Panc1 (cell line): ENCODE measurements around the gene TMEM25. TPM values are rescaled to one million over a fixed set of nuclear protein-coding genes. Genes with fewer than 3 reads are reported as not detected.
A peak's percentile ranks its signal among the peaks of the same experiment; 100 is the strongest.

ENCODE experiments used
- ATAC-seq: fragments of 200-7000 bp; cut with Tn5 transposase; 2 replicates; pipeline ENCODE4 v1.9.1; 2020; ENCODE audit warnings: mild to moderate bottlenecking, moderate library complexity
- BruUV-seq: library from RNA; stranded (reverse); fragments of 400-500 nt; replicated peaks from 2 replicates; lab custom pipeline; 2021; lab: Mats Ljungman, UMichigan
- CTCF ChIA-PET: fragments of 300-600 bp; sonication (Branson Sonifier 250); formaldehyde crosslinking; loops from one replicate; lab custom pipeline; 2022; ENCODE audit warnings: antibody characterized with exemption; lab: Charles Lee
- POLR2A ChIA-PET: fragments of 300-600 bp; sonication (Branson Sonifier 250); formaldehyde crosslinking; loops from one replicate; lab custom pipeline; 2022; ENCODE audit warnings: antibody characterized with exemption; lab: Charles Lee
- DNase-seq: peaks from one replicate; pipeline ENCODE4 v3.0.0-alpha.2; 2010; ENCODE audit warnings: low read depth, low spot score
- H3K27ac ChIP-seq: 2 replicates; pipeline ENCODE4 v1.5.1; 2011; ENCODE audit warnings: mild to moderate bottlenecking, low read length, inconsistent platforms
- H3K27me3 ChIP-seq: fragments of 200-500 bp; sonication (Bioruptor generic); 2 replicates; pipeline ENCODE4 v1.6.0; 2014; ENCODE audit warnings: low read length, inconsistent platforms; ENCODE audit not compliant: control insufficient read depth, insufficient read depth
- H3K36me3 ChIP-seq: fragments of 200-500 bp; sonication (Bioruptor generic); 2 replicates; pipeline ENCODE4 v1.5.1; 2014; ENCODE audit warnings: inconsistent platforms, mild to moderate bottlenecking, low read length, moderate library complexity; ENCODE audit not compliant: control insufficient read depth, insufficient read depth
- H3K4me1 ChIP-seq: 2 replicates; pipeline ENCODE4 v1.5.1; 2011; ENCODE audit warnings: inconsistent platforms, mild to moderate bottlenecking, low read length, moderate library complexity; ENCODE audit not compliant: control insufficient read depth, insufficient read depth
- H3K4me3 ChIP-seq, 2 experiments: 2 replicates each; pipeline ENCODE4 v1.5.1; 2011 to 2012; ENCODE audit warnings: low read depth in 2 of 2, low read length in 2 of 2, mild to moderate bottlenecking in 2 of 2, inconsistent platforms in 1 of 2, moderate library complexity in 1 of 2
- H3K9me3 ChIP-seq: fragments of 200-500 bp; sonication (Bioruptor generic); 2 replicates; pipeline ENCODE4 v1.5.1; 2014; ENCODE audit warnings: low read depth, mild to moderate bottlenecking, inconsistent platforms, low read length, moderate library complexity; ENCODE audit not compliant: control insufficient read depth, insufficient read depth
- POLR2AphosphoS5 ChIP-seq: IDR thresholded peaks from 2 replicates; pipeline ENCODE4 v1.6.1; 2012; ENCODE audit warnings: mild to moderate bottlenecking, low read depth, low read length, moderate library complexity
- SIN3A ChIP-seq: IDR thresholded peaks from 2 replicates; pipeline ENCODE4 v1.6.1; 2012; ENCODE audit warnings: low read depth, mild to moderate bottlenecking, low read length, moderate library complexity, borderline replicate concordance; ENCODE audit not compliant: insufficient read depth
- TCF7L2 ChIP-seq: IDR thresholded peaks from 2 replicates; pipeline ENCODE4 v1.6.1; 2011; ENCODE audit warnings: mild to moderate bottlenecking, low read depth, low read length, inconsistent platforms
- in situ Hi-C: cut with HindIII; loops from 2 replicates; pipeline ENCODE4 v1.10.0; 2016; ENCODE audit warnings: low sequenced_read_pairs, low pct_unique_long_range_greater_than_20kb
- intact Hi-C: fragments of 100-400 bp; cut with micrococcal nuclease; formaldehyde crosslinking; loops from one replicate; pipeline ENCODE4 v1.10.0; 2022; ENCODE audit not compliant: unreplicated experiment
- total RNA-seq: library from RNA; stranded (reverse); gene quantifications from one replicate; pipeline ENCODE4 v1.2.1, GENCODE V29; 2021; ENCODE audit not compliant: unreplicated experiment
- TF ChIP-seq, protein P1 (sequence below), 2 experiments: IDR thresholded peaks; 2 replicates each; pipeline ENCODE4 v1.6.1; 2011 to 2012; ENCODE audit warnings: low read depth in 2 of 2, control low read depth in 1 of 2, low read length in 1 of 2, mild to moderate bottlenecking in 1 of 2, moderate library complexity in 1 of 2; ENCODE audit not compliant: insufficient read depth in 1 of 2
- TF ChIP-seq, protein P2 (sequence below): fragments of 450-650 bp; IDR thresholded peaks from 2 replicates; pipeline ENCODE4 v1.5.1; 2017; ENCODE audit warnings: mild to moderate bottlenecking

TMEM25 gene
- total RNA-seq, 1 experiment from 2014 or later, result 6.7 TPM

DNA sequence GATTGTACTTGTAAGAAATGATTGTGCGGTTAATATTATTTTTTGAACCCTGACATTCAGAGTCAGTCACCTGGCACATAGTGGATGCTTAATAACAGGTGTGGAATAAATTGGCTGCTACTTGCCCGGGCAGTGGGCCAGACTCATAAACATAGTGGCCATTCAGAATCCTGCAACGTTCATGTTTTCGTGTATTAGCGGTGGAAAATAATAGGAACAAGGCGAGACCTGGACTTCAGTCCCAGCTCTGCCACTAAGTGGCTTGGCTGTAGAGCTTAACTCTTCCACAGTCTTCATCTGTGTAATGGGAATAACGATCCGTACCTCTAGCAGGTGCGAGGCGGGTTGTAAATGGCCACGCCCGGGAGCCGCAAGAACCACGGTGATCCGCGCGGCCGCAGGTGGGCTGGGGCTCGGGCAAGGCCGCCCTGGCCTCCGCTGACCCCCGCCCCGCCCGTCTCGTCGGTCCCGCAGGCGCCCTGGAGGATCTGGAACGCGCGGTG, 761 bp upstream of the TMEM25 start:
- Histone ChIP-seq H3K4me1 (peaks cover 21% of the 10 kb centered on the region), H3K27me3 (no peaks in the 10 kb centered on the region), H3K27ac (peak overlapping the region; percentile 5; the same call in 1 of the 2 replicates), H3K4me3 (peak overlapping the region; percentile 62 to 67), H3K36me3 (no peaks in the 10 kb centered on the region), H3K9me3 (no peaks in the 10 kb centered on the region)
- TF ChIP-seq, protein P1, sequence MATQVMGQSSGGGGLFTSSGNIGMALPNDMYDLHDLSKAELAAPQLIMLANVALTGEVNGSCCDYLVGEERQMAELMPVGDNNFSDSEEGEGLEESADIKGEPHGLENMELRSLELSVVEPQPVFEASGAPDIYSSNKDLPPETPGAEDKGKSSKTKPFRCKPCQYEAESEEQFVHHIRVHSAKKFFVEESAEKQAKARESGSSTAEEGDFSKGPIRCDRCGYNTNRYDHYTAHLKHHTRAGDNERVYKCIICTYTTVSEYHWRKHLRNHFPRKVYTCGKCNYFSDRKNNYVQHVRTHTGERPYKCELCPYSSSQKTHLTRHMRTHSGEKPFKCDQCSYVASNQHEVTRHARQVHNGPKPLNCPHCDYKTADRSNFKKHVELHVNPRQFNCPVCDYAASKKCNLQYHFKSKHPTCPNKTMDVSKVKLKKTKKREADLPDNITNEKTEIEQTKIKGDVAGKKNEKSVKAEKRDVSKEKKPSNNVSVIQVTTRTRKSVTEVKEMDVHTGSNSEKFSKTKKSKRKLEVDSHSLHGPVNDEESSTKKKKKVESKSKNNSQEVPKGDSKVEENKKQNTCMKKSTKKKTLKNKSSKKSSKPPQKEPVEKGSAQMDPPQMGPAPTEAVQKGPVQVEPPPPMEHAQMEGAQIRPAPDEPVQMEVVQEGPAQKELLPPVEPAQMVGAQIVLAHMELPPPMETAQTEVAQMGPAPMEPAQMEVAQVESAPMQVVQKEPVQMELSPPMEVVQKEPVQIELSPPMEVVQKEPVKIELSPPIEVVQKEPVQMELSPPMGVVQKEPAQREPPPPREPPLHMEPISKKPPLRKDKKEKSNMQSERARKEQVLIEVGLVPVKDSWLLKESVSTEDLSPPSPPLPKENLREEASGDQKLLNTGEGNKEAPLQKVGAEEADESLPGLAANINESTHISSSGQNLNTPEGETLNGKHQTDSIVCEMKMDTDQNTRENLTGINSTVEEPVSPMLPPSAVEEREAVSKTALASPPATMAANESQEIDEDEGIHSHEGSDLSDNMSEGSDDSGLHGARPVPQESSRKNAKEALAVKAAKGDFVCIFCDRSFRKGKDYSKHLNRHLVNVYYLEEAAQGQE (IDR thresholded peaks at IDR 0.05; ENCODE audit: insufficient read depth in 1 of 2, low read depth in 2 of 2, low read length in 1 of 2), result no peak
- TF ChIP-seq, protein P2, sequence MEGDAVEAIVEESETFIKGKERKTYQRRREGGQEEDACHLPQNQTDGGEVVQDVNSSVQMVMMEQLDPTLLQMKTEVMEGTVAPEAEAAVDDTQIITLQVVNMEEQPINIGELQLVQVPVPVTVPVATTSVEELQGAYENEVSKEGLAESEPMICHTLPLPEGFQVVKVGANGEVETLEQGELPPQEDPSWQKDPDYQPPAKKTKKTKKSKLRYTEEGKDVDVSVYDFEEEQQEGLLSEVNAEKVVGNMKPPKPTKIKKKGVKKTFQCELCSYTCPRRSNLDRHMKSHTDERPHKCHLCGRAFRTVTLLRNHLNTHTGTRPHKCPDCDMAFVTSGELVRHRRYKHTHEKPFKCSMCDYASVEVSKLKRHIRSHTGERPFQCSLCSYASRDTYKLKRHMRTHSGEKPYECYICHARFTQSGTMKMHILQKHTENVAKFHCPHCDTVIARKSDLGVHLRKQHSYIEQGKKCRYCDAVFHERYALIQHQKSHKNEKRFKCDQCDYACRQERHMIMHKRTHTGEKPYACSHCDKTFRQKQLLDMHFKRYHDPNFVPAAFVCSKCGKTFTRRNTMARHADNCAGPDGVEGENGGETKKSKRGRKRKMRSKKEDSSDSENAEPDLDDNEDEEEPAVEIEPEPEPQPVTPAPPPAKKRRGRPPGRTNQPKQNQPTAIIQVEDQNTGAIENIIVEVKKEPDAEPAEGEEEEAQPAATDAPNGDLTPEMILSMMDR, result no peak
- no peak for TF ChIP-seq TCF7L2
- no peak for TF ChIP-seq POLR2AphosphoS5
- TF ChIP-seq SIN3A, result no peak
- in situ Hi-C loops, result no loop called here
- intact Hi-C loops, result loop anchor here (5.0 kb wide), 1 partner anchor 37 kb away; the partner anchor contains the start of gene IFT46
- BruUV-seq, result no TSS peak
- ATAC-seq (no peak; the same call in none of the 2 replicates), DNase-seq (no peak)
- ChIA-PET POLR2A (no interaction called here), CTCF (interaction anchor here (1.0 kb wide), 1 partner anchor 35 kb away, joined by 4 read pairs; no protein-coding TSS in a partner anchor)

DNA sequence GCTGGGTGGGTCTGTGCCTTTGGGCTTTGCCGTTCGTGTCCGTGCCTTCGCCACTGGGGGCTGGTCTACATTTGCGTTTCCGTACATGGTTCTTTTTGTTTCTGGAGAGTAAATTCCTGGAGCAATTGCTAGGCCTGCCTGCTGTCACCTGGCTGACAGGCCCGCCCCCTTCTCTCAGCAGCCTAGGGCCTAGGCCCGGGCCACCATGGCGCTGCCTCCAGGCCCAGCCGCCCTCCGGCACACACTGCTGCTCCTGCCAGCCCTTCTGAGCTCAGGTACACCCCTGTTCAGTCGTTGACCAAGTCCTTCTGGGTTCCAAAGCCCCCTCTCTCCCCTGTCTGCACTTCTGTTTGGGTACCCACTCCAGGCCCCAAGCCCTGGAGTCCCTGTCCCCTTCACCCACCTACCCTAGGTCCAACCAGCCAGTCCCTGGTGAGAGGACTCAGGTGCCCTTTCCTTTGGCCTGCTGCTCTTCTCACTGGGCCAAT, 649 bp downstream of the TMEM25 start:
- BruUV-seq, result no TSS peak
- no peak for ATAC-seq

More for the DNA sequence above, 649 bp downstream of the TMEM25 start:
- no peak for TF ChIP-seq TCF7L2
- no peak for TF ChIP-seq SIN3A
- TF ChIP-seq, protein P2, result no peak
- TF ChIP-seq POLR2AphosphoS5, result no peak
- TF ChIP-seq, protein P1 (IDR thresholded peaks at IDR 0.05; ENCODE audit: insufficient read depth in 1 of 2, low read depth in 2 of 2, low read length in 1 of 2), result no peak
- H3K4me1 ChIP-seq, result peaks cover 16% of the 10 kb centered on the region
- in situ Hi-C loops (no loop called here), intact Hi-C loops (loop anchor here (5.0 kb wide), 1 partner anchor 36 kb away; the partner anchor contains the start of gene IFT46)
- ChIA-PET POLR2A (no interaction called here), CTCF (no interaction called here)
- no peaks in the 10 kb centered on the region for H3K36me3 ChIP-seq
- no peaks in the 10 kb centered on the region for H3K27me3 ChIP-seq
- no peak for DNase-seq
- H3K9me3 ChIP-seq, result no peaks in the 10 kb centered on the region
- H3K4me3 ChIP-seq, result peak overlapping the region; percentile 62 to 67
- no peak overlapping the region for H3K27ac ChIP-seq
